ENCODE data around the gene EREG.

The EREG gene

GRCh38 chr4:74433043-74433442, 68.1 kb downstream of the EREG start:
- DNase-seq = no peak

GRCh38 chr4:74433541-74434172, 68.7 kb downstream of the EREG start:
- no peak for DNase-seq

- no peak for DNase-seq
Measured at GRCh38 chr4:74435296-74435695, 70.4 kb downstream of the EREG start.

GRCh38 chr4:74437866-74438265, 72.9 kb downstream of the EREG start:
- DNase-seq = no peak

All from stimulated activated CD4-positive, alpha-beta T cell treated with anti-CD3 and anti-CD28 coated beads, Interleukin-1b, Interleukin-23, amount 100 ng/mL, for 48 hours (primary cell).